ENCODE measurements around the gene TRIM54.
"Not testable (repeated sequence)": the region's sequence is repeated elsewhere in the genome, so short reads cannot be mapped to it uniquely, and the experiment has no call there.

DNA sequence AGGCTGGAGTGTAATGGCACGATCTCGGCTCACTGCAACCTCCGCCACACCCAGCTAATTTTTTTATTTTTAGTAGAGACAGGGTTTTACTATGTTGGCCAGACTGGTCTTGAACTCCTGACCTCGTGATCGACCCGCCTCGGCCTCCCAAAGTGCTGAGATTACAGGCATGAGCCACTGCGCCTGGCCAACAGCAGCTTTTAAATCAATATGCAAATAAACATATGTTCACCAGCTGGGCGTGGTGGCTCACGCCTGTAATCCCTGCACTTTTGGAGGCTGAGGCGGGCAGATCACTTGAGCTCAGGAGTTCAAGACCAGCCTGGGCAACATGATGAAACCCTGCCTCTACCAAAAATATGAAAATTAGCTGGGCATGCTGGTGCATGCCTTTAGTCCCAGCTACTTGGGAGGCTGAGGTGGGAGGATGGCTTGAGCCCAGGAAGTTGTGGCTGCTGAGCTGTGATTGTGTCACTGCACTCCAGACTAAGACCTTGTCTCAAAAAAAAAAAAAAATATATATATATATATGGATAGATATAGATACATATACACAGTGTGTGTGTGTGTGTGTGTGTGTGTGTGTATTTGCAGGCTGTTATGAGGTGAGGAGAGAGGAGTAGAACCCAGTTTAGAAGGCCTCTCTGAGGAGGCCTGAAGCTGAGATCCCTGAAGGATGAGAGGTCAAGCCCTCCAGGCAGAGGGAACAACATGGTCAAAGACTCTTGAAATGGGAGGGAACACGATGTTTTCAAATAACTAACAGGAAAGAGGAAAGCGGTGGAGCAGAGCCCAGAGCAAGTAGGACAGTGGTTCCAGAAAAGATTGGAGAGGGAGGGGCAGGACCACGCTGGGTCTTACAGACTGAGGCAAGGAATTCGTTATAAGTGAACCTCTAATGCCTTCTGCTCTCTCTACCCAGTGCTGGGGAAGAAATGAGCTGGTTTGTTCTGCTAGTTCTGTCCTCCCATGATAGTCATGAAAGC is 9.4 kb upstream of the TRIM54 start:
- TF ChIP-seq, protein P1, sequence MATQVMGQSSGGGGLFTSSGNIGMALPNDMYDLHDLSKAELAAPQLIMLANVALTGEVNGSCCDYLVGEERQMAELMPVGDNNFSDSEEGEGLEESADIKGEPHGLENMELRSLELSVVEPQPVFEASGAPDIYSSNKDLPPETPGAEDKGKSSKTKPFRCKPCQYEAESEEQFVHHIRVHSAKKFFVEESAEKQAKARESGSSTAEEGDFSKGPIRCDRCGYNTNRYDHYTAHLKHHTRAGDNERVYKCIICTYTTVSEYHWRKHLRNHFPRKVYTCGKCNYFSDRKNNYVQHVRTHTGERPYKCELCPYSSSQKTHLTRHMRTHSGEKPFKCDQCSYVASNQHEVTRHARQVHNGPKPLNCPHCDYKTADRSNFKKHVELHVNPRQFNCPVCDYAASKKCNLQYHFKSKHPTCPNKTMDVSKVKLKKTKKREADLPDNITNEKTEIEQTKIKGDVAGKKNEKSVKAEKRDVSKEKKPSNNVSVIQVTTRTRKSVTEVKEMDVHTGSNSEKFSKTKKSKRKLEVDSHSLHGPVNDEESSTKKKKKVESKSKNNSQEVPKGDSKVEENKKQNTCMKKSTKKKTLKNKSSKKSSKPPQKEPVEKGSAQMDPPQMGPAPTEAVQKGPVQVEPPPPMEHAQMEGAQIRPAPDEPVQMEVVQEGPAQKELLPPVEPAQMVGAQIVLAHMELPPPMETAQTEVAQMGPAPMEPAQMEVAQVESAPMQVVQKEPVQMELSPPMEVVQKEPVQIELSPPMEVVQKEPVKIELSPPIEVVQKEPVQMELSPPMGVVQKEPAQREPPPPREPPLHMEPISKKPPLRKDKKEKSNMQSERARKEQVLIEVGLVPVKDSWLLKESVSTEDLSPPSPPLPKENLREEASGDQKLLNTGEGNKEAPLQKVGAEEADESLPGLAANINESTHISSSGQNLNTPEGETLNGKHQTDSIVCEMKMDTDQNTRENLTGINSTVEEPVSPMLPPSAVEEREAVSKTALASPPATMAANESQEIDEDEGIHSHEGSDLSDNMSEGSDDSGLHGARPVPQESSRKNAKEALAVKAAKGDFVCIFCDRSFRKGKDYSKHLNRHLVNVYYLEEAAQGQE (IDR thresholded peaks at IDR 0.05; ENCODE audit: low read depth): not testable (repeated sequence)
- not testable (repeated sequence) for TF ChIP-seq CEBPB (IDR thresholded peaks at IDR 0.05; ENCODE audit: low read depth); EZH2 (IDR thresholded peaks at IDR 0.05); POLR2A (IDR thresholded peaks at IDR 0.05; ENCODE audit: borderline replicate concordance, extremely low read depth, insufficient read depth, insufficient read length); ELF1 (IDR thresholded peaks at IDR 0.05; ENCODE audit: borderline replicate concordance, low read depth); YY1 (IDR thresholded peaks at IDR 0.05; ENCODE audit: extremely low read depth, insufficient replicate concordance, low read depth, low read length); SP1 (IDR thresholded peaks at IDR 0.05; ENCODE audit: low read depth); ZNF274 (IDR thresholded peaks at IDR 0.05; ENCODE audit: low read depth, low read length); EZH2phosphoT487 (IDR thresholded peaks at IDR 0.05; ENCODE audit: borderline replicate concordance); RAD21 (IDR thresholded peaks at IDR 0.05; ENCODE audit: low read depth); POLR2AphosphoS5 (IDR thresholded peaks at IDR 0.05; ENCODE audit: low read depth, low read length); CBX3 (IDR thresholded peaks at IDR 0.05; ENCODE audit: low read depth)
- TF ChIP-seq, protein P2, sequence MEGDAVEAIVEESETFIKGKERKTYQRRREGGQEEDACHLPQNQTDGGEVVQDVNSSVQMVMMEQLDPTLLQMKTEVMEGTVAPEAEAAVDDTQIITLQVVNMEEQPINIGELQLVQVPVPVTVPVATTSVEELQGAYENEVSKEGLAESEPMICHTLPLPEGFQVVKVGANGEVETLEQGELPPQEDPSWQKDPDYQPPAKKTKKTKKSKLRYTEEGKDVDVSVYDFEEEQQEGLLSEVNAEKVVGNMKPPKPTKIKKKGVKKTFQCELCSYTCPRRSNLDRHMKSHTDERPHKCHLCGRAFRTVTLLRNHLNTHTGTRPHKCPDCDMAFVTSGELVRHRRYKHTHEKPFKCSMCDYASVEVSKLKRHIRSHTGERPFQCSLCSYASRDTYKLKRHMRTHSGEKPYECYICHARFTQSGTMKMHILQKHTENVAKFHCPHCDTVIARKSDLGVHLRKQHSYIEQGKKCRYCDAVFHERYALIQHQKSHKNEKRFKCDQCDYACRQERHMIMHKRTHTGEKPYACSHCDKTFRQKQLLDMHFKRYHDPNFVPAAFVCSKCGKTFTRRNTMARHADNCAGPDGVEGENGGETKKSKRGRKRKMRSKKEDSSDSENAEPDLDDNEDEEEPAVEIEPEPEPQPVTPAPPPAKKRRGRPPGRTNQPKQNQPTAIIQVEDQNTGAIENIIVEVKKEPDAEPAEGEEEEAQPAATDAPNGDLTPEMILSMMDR (IDR thresholded peaks at IDR 0.05 in 2 of 3, conservative IDR thresholded peaks at IDR 0.05 in 1 of 3; ENCODE audit: borderline replicate concordance in 1 of 3, insufficient read depth in 1 of 3, low read depth in 2 of 3, low read length in 2 of 3): not testable (repeated sequence)
- TF ChIP-seq, protein P3, sequence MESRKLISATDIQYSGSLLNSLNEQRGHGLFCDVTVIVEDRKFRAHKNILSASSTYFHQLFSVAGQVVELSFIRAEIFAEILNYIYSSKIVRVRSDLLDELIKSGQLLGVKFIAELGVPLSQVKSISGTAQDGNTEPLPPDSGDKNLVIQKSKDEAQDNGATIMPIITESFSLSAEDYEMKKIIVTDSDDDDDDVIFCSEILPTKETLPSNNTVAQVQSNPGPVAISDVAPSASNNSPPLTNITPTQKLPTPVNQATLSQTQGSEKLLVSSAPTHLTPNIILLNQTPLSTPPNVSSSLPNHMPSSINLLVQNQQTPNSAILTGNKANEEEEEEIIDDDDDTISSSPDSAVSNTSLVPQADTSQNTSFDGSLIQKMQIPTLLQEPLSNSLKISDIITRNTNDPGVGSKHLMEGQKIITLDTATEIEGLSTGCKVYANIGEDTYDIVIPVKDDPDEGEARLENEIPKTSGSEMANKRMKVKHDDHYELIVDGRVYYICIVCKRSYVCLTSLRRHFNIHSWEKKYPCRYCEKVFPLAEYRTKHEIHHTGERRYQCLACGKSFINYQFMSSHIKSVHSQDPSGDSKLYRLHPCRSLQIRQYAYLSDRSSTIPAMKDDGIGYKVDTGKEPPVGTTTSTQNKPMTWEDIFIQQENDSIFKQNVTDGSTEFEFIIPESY (IDR thresholded peaks at IDR 0.05; ENCODE audit: extremely low read depth, insufficient replicate concordance, low read length): not testable (repeated sequence)

All from HCT116 (cell line).